Tibial artery (tissue), 4 donors: Measurements from ENCODE around the gene ZRANB1.

Source experiments
- DNase-seq, 2 donors: peaks; one replicate each; pipeline ENCODE4 v3.0.0-alpha.2; 2019
- H3K27ac ChIP-seq, 2 donors: fragments of 200-600 bp; sonication (generic) in 1 of 2; 1 replicate in 1 of 2; 2 replicates in 1 of 2; pipeline ENCODE4 v1.5.1; 2018 to 2019; ENCODE audit warnings: mild to moderate bottlenecking in 1 of 2
- H3K27me3 ChIP-seq, 2 donors: fragments of 200-600 bp; sonication (generic) in 1 of 2; one replicate each; pipeline versions ENCODE4 v1.5.1 to v1.6.0; 2016 to 2019
- H3K36me3 ChIP-seq, 3 donors: fragments of 200-600 bp; sonication (generic) in 2 of 3; one replicate each; pipeline ENCODE4 v1.5.1; 2016 to 2019; ENCODE audit warnings: mild to moderate bottlenecking in 2 of 3
- H3K4me1 ChIP-seq, 4 donors: fragments of 200-600 bp; sonication (generic) in 2 of 4; 1 replicate in 3 of 4; 2 replicates in 1 of 4; pipeline ENCODE4 v1.5.1; 2016 to 2019
- H3K4me3 ChIP-seq, 2 donors: fragments of 200-600 bp; sonication (generic) in 1 of 2; 1 replicate in 1 of 2; 2 replicates in 1 of 2; pipeline ENCODE4 v1.5.1; 2018 to 2019; ENCODE audit warnings: mild to moderate bottlenecking in 2 of 2
- H3K9me3 ChIP-seq, 3 donors: fragments of 200-600 bp; sonication (generic) in 1 of 3; one replicate each; pipeline ENCODE4 v1.5.1; 2016 to 2019
- intact Hi-C: fragments of 100-400 bp; cut with DNase I; formaldehyde crosslinking; loops from one replicate; pipeline ENCODE4 v1.15.0; 2023; ENCODE audit warnings: low total_unique reads
- TF ChIP-seq, protein P1 (sequence below), 2 experiments: fragments of 200-600 bp in 1 of 2; fragments of 450-650 bp in 1 of 2; IDR thresholded peaks; one replicate each; pipeline ENCODE4 v1.5.1; 2017 to 2019; ENCODE audit warnings: antibody characterized with exemption in 2 of 2, mild to moderate bottlenecking in 1 of 2, moderate library complexity in 1 of 2

ZRANB1 gene

GRCh38 chr10:124991835-124992234, 49.9 kb downstream of the ZRANB1 start:
- no peak overlapping the region for H3K4me3 ChIP-seq
- DNase-seq, result no peak
- no peaks in the 10 kb centered on the region for H3K9me3 ChIP-seq
- peak overlapping the region in 1 of 2 donors; percentile 45 for H3K27ac ChIP-seq
- TF ChIP-seq, protein P1, sequence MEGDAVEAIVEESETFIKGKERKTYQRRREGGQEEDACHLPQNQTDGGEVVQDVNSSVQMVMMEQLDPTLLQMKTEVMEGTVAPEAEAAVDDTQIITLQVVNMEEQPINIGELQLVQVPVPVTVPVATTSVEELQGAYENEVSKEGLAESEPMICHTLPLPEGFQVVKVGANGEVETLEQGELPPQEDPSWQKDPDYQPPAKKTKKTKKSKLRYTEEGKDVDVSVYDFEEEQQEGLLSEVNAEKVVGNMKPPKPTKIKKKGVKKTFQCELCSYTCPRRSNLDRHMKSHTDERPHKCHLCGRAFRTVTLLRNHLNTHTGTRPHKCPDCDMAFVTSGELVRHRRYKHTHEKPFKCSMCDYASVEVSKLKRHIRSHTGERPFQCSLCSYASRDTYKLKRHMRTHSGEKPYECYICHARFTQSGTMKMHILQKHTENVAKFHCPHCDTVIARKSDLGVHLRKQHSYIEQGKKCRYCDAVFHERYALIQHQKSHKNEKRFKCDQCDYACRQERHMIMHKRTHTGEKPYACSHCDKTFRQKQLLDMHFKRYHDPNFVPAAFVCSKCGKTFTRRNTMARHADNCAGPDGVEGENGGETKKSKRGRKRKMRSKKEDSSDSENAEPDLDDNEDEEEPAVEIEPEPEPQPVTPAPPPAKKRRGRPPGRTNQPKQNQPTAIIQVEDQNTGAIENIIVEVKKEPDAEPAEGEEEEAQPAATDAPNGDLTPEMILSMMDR (IDR thresholded peaks at IDR 0.05), result no peak
- H3K4me1 ChIP-seq, result peaks cover 0 to 28% (median 7%) of the 10 kb centered on the region in 4 donors
- H3K27me3 ChIP-seq, result no peaks in the 10 kb centered on the region
- intact Hi-C loops, result loop anchor here (10.0 kb wide), 2 partner anchors 353 to 723 kb away; partner anchors contain the start of gene EDRF1
- H3K36me3 ChIP-seq, result peaks cover 45 to 95% (median 72%) of the 10 kb centered on the region in 3 donors

DNA sequence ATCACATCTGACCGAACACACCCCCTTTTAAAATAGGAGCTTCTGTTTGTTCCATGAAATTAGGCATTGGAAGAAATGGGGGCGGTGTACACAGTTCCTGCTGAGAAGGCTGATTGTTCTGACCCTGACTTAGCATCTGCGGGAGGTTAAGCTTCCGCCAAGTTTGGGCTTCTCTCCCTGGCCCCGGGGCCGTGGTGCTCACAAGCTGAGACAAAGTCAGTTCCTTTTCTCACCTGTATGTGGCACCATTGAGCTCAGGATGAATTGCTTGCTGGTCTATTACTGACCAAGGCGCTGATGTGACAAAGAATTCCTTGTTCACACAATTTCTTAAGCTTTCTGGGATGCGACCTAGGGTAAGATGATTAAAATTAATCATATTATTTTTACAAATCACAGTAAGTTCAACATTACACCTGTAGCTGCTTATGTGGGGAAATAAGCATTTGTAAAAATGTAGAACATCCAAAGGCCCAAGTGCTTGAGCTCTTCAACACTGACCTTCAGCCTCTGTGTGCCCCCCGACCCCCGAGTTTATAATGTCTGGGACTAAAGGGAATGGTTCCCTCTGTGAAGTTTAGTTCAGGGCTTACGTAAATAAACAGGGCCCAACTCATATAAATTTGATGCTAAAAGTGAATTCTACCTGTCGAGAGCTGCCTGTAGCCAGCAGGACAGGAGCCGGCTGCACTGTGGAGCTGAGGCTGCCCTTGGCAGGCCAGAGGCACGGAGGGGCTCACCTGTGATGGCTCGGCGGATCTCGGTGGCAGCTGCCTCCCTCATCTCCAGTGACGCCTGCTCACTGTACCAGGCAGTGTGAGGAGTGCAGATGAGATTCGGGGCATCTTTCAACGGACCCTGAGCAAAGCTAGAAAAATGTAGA, 50.8 kb downstream of the ZRANB1 start:
- peaks cover 0 to 35% (median 12%) of the 10 kb centered on the region in 4 donors for H3K4me1 ChIP-seq
- H3K36me3 ChIP-seq, result peaks cover 51 to 95% (median 76%) of the 10 kb centered on the region in 3 donors
- intact Hi-C loops, result loop anchor here (10.0 kb wide), 2 partner anchors 352 to 722 kb away; partner anchors contain the start of gene EDRF1
- peak overlapping the region; percentile 34 to 45 for H3K27ac ChIP-seq
- DNase-seq, result peak; percentile 81 to 89
- no peaks in the 10 kb centered on the region for H3K27me3 ChIP-seq
- H3K4me3 ChIP-seq, result no peak overlapping the region
- TF ChIP-seq, protein P1 (IDR thresholded peaks at IDR 0.05), result peak; percentile 78 to 85
- no peaks in the 10 kb centered on the region for H3K9me3 ChIP-seq

DNA sequence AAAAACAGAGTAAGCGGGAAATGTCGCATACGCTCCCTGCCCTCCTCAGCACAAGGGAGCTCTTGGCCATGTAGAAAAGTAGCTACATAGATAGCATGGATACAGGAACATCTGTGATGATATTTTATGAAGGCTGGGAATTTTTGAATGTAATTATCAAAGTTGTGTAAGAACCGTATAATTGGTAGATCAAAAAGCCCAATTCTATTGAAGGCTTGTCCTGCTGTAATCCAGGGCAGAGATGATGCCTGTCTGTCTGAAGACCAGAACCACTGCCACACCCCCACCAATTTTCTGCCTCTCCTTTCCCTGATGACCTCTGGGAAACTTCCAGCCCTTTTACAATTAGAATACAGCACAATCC, 51.4 kb downstream of the ZRANB1 start:
- DNase-seq, result no peak
- Histone ChIP-seq H3K36me3 (peaks cover 53 to 96% (median 74%) of the 10 kb centered on the region in 3 donors), H3K9me3 (no peaks in the 10 kb centered on the region), H3K27me3 (no peaks in the 10 kb centered on the region), H3K4me3 (no peak overlapping the region), H3K4me1 (peaks cover 0 to 41% (median 19%) of the 10 kb centered on the region in 4 donors), H3K27ac (peak overlapping the region; percentile 26 to 34)
- TF ChIP-seq, protein P1 (IDR thresholded peaks at IDR 0.05), result no peak
- intact Hi-C loops, result loop anchor here (10.0 kb wide), 2 partner anchors 351 to 721 kb away; partner anchors contain the start of gene EDRF1

GRCh38 chr10:124993736-124994451, 52.0 kb downstream of the ZRANB1 start:
- TF ChIP-seq, protein P1 (IDR thresholded peaks at IDR 0.05), result no peak
- Histone ChIP-seq H3K36me3 (peaks cover 53 to 93% (median 73%) of the 10 kb centered on the region in 3 donors), H3K4me1 (peaks cover 0 to 47% (median 24%) of the 10 kb centered on the region in 4 donors), H3K27ac (peak overlapping the region; percentile 8 to 26), H3K4me3 (no peak overlapping the region), H3K27me3 (no peaks in the 10 kb centered on the region), H3K9me3 (no peaks in the 10 kb centered on the region)
- DNase-seq, result peak in 1 of 2 donors; percentile 68
- intact Hi-C loops, result loop anchor here (10.0 kb wide), 2 partner anchors 351 to 721 kb away; partner anchors contain the start of gene EDRF1
